HG03354 (cell line): ENCODE results near the gene OR4F15.
"Not testable (repeated sequence)": the region's sequence is repeated elsewhere in the genome, so short reads cannot be mapped to it uniquely, and the experiment has no call there.

ENCODE experiments used
- ATAC-seq: cut with Tn5 transposase; IDR thresholded peaks from one replicate; pipeline ENCODE4 v1.9.1; 2021; ENCODE audit warnings: mild to moderate bottlenecking; ENCODE audit not compliant: unreplicated experiment, poor library complexity, severe bottlenecking

Gene OR4F15

DNA sequence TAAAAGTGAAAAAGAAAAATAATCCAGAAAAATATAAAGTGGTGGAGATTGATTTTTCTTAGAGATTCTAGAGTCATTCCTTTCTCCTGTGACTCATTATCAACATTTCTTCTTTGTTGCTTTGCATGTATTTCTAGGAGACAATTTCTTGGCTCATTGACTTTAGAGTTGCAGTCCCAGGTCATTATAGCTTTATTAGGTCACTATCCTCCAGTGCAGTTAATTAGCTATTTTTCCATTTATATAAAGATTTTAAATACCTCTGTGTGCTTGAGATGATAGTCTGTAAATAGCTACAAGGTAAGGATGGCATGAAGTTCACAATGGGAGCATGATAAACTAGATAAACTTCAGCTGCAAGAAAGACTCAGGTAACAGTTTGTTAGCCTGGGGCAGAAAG lies at the start of gene OR4F15:
OR4F15 (plus strand) TSS at position 301 of the 400 bp plus-strand sequence. CDS start 5,985 bp downstream, outside the sequence.
- no peak for ATAC-seq

- ATAC-seq: not testable (repeated sequence)
Observed at GRCh38 chr15:101764669-101765339, 47.2 kb upstream of the OR4F15 start.

DNA sequence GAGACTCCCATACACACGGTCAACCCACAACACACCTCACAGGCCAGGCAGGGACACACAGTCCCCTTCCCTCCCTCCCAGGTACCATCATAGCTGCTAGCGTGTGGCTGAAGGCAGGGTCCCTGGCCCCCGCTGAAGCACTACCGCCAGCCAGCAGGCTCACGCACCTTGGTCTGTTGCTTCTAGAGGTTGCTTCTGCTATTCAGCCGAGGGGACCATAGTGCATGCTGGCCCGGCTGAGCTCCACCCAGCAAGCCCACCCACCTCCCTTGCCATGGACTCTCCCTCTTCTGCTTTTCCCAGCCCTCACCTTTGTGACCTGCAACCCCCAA lies 46.7 kb upstream of the OR4F15 start:
- ATAC-seq: not testable (repeated sequence)

DNA sequence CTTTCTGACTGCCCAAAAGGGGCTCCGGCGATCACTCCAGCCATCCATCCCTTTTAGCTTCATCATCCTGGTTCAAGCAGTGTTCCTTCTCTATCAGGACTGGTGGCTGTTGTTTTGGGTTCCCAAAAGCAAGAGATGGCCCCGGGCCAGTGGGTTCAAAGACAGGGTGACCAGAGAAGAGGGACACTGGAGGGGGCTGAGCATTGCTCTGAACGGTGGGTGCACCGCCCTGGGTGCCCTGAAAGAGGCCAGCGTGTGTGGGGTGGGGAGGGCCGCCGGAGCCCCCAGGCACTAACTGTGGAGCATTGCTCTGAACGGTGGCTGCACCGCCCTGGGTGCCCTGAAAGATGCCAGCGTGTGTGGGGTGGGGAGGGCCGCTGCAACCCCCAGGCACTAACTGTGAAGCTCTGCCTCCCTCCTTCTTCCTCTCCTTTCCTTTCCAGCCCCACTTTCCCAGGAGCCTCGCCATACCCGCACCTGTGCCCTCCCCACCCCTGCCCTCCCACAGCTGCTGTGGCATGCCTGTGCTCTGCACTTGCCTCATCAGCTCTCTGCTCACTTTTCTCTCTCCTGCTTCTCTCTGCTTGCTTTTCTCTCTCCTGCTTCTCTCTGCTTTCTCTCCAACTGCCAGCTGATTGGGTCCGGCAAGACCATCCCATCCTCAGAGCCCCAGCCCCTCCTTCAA lies 46.1 kb upstream of the OR4F15 start:
- ATAC-seq: no peak

GRCh38 chr15:101767083-101767640 lies 44.8 kb upstream of the OR4F15 start:
- ATAC-seq: not testable (repeated sequence)

GRCh38 chr15:101772921-101773320 lies 39.1 kb upstream of the OR4F15 start:
- ATAC-seq: no peak

DNA sequence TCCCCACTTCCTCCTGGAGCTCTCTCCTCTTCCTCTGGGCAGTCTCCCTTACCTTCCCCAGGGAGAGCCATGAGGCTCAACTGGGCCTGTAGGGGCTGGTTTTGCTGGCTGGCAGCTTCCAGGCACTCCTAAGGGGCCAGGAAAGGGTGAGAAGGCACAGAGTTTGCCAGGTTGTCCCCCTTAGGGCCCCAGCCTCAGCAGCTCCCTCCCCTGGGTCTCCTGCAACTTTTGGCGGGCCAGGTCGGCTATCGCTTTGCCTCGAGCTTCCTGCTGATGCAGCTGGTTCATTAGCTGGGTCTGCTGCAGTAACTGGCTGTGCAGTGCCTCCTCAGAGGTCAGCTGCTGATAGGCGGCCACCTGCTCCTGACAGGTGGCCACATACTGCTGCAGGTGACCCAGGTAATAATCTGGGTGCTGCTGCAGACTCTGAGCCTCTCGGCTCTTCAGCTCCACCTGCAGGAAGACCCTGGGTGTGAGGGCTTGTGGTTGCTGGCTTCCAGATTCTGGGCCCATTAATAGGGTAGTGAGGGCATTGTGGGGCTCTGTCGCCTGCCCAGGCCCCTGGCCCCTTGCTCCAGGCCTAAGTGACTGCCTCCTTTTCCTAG lies 38.4 kb upstream of the OR4F15 start:
- ATAC-seq: no peak

DNA sequence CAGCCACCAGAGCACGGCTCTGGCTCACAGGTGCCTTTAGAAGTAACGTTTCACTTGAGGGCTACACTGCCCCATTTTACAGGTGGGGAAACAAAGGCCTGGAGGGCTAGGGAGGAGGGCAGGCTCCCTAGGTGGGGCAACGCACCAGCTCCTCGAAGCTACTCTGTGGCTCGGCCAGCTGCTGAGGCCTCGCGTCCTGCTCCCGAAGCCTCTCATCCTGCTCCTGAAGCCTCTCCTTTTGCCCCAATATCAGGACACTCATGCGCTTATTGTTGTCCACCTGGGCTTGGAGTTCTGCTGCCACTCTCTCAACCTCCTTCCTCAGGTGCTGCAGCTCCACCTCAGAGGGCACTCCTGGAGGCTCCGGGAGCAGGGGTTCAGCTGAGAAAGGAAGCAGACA lies 36.9 kb upstream of the OR4F15 start:
- ATAC-seq: no peak

DNA sequence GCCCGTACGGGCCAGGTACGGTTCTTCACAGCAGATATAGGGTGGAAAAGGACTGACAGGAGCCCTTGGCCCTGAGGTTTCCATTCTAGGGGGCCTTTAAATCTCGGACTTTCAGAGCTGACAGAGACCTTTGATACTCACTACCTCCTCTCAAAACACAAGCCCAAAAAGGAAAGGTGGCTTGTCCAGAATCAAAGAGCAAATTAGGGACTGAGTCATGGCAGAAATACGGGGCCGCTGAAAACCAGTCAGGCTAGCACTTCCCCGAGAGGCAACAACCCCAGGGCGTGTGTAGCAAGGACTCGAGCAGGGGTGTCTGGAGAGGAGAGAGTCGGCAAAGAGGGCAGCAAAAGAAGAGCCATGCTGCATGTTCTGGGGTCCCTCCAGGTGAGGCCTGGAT lies 33.4 kb upstream of the OR4F15 start:
- ATAC-seq: not testable (repeated sequence)

DNA sequence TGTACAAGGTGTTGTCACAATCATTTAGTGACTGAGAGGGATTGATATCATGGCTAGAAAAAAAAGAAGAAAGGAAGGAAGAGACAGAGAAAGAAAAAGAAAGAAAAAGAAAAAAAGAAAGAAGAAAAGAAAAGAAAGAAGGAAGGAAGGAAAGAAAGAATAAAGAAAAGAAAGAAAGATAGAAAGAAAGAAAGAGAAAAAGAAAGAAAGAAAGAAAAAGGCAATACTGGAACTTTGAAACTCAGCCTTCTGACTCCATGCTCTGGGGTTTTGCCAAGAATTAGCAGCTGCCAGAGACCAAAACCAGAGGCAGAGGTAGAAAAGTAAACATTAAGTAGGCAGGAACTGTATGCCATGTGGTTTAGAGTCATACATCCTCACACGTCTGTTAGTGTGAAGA lies 31.8 kb upstream of the OR4F15 start:
- not testable (repeated sequence) for ATAC-seq

DNA sequence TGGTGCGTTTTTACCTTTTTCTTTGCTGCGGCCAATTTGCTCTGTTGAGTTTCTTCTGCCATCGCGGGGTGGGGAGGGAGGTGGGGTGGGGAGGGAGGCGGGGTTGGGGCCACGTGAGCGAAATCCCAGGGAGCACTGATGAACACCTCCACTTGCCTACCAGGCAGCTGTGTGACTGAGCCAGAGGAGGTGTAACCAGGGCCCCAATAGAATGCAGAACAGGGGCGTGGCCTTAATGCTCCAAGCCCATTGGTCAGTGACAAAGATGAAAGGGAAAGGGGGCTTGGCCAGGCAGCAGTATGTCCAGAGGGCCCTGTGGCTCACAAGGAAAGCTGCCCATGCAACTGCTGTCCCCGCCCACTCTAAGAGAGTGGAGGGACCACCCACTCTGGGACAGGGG lies 30.1 kb upstream of the OR4F15 start:
- ATAC-seq: no peak

DNA sequence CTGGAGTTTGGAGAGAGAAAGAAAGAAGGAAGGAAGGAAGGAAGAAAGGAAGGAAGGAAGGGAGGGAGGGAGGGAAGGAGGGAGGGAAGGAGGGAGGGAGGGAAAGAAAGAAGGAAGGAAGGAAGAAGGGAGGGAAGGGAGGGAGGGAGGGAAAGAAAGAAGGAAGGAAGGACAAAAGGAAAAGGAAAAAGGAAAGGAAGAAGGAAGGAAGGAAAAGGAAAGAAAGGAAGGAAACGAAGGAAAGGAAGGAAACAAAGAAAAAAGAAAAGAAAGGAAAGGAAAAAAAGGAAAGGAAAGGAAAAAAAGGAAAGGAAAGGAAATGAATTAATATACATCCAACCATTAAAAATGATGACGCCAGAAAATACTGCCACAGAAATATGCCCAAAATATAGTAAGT lies 27.4 kb upstream of the OR4F15 start:
- no peak for ATAC-seq

DNA sequence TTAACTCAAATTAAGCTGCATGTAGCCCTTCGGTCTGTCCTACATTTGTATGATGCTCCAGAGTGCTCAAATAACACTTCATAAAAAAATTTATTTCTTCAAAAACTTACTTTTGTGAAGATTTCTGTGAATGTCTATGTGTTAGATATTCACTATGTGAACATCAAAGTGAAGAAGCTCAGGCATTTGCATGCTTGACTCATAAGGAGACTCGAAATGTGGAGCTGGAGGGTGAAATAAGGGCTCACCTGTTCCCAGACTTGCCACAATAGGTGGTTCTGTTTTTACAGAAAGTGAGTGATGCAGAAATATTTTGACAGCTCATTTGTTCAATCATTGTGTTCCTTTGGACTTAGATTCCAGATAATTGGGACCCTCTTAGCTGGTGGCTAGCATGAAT lies 25.6 kb upstream of the OR4F15 start:
- not testable (repeated sequence) for ATAC-seq

DNA sequence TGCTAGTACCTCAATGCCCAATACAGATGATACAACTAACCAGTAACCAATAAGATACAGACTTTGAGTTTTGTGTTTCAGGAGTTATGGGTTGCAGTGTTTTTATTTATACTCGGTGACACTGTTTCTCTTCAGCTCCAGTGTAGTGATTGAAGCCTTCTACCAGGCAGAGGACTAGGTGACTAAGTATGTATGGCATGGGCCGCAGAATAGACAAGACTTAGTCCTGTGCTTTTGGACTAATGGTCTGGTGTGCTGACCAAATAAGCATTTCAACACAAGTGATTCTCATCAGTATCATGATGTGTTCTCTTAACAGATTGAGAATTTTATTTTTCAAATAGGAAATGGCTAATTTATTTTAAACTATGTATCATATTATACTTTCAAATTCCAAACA lies 24.0 kb upstream of the OR4F15 start:
- not testable (repeated sequence) for ATAC-seq

- ATAC-seq: not testable (repeated sequence)
Observed at GRCh38 chr15:101788503-101789269, 23.3 kb upstream of the OR4F15 start.

GRCh38 chr15:101790748-101791147 lies 21.3 kb upstream of the OR4F15 start:
- not testable (repeated sequence) for ATAC-seq

DNA sequence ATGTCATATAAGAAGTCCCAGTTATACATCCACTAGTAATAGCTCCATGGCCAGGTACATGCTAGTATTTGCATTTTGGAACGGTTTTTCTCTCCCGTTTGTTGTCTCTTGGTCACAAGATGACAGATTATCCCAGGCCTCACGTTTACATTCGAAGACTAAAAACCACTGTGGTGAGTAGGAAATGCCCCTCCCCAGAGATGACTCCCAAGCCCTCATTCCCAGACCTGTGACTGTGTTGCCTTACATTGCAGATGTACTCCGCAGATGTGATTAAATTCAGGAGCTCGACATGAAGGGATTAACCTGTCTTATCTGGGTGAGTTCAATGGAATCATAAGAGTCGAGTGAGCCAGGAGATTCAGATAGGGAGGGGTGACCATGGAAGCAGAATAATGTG lies 18.0 kb upstream of the OR4F15 start:
- ATAC-seq: not testable (repeated sequence)

DNA sequence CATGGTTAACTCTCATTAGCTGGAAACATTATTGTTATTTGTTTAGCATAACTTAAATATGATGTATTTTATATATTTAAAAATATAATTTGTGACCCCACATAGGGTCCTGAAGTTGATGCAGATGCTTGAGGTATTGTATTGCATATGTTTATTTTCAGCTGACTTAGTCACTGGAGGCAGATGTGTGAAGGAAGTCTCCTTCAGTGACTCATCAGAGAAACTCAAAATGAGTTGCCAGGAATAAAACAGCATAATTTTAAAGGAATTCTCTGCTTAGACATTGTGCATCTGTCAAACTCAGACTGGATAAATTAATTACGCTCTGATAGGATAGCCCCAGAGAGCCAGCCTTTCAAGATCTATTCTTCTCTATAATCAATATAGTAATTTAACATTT lies 16.5 kb upstream of the OR4F15 start:
- no peak for ATAC-seq

DNA sequence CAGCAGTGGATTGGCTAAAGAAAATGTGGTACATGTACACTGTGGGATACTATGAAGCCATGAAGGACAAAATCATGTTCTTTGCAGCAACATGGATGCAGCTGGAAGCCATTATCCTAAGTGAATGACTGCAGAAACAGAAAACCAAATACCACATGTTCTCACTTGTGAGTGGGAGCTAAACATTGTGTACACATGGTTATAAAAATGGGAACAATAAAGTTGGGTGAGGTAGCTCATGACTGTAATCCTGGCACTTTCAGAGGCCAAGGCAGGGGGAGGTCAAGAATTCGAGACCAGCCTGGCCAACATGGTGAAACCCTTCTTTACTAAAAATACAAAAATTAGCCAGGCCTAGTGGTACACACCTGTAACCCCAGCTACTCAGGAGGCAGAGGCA lies 12.3 kb upstream of the OR4F15 start:
- ATAC-seq: no peak

- no peak for ATAC-seq
Observed at GRCh38 chr15:101801048-101801447, 11.0 kb upstream of the OR4F15 start.
